CD4-positive, alpha-beta T cell (primary cell): ENCODE measurements around the gene MLLT10. TPM values are rescaled to one million over a fixed set of nuclear protein-coding genes. Genes with fewer than 3 reads are reported as not detected.

Source experiments
- ATAC-seq: fragments of 200-7000 bp; cut with Tn5 transposase; one replicate; pipeline ENCODE4 v1.10.0; 2022; ENCODE audit warnings: mild to moderate bottlenecking; ENCODE audit not compliant: poor library complexity
- CTCF ChIA-PET: fragments of 350-600 bp; sonication (Branson Sonifier 250); formaldehyde crosslinking; loops from one replicate; lab custom pipeline; 2021; ENCODE audit warnings: antibody characterized with exemption, inconsistent platforms; lab: Charles Lee
- POLR2A ChIA-PET: fragments of 350-600 bp; sonication (Branson Sonifier 250); formaldehyde crosslinking; loops from one replicate; lab custom pipeline; 2021; ENCODE audit warnings: antibody characterized with exemption, inconsistent platforms; lab: Charles Lee
- DNase-seq, 14 experiments: peaks; one replicate each; pipeline ENCODE4 v3.0.0-alpha.2; 2013 to 2020; ENCODE audit warnings: mixed read lengths in 2 of 14
- H3K27ac ChIP-seq, 2 donors: one replicate each; pipeline versions ENCODE4 v1.5.1 to v1.7.0; 2013; ENCODE audit warnings: low read length in 2 of 2, low read depth in 1 of 2, mild to moderate bottlenecking in 1 of 2
- H3K27me3 ChIP-seq, 2 experiments: 1 replicate in 1 of 2; 2 replicates in 1 of 2; pipeline versions ENCODE4 v1.6.1 to v1.7.0; 2013; ENCODE audit warnings: low read length in 2 of 2, control low read depth in 1 of 2, mild to moderate bottlenecking in 1 of 2, moderate library complexity in 1 of 2; ENCODE audit not compliant: insufficient read depth in 2 of 2, control insufficient read depth in 1 of 2
- H3K36me3 ChIP-seq: one replicate; pipeline ENCODE4 v1.6.1; 2013; ENCODE audit warnings: low read length, control low read depth; ENCODE audit not compliant: insufficient read depth
- H3K4me1 ChIP-seq: one replicate; pipeline ENCODE4 v1.6.1; 2013; ENCODE audit warnings: low read length, control low read depth; ENCODE audit not compliant: insufficient read depth
- H3K4me3 ChIP-seq: one replicate; pipeline ENCODE4 v1.5.1; 2013; ENCODE audit warnings: mild to moderate bottlenecking, low read length, moderate library complexity
- H3K9me3 ChIP-seq, 2 experiments: 1 replicate in 1 of 2; 2 replicates in 1 of 2; pipeline versions ENCODE4 v1.6.1 to v1.7.0; 2013; ENCODE audit warnings: low read length in 2 of 2, mild to moderate bottlenecking in 2 of 2, control low read depth in 1 of 2, moderate library complexity in 1 of 2; ENCODE audit not compliant: control insufficient read depth in 1 of 2, insufficient read depth in 1 of 2
- H3K27ac Mint-ChIP-seq: one replicate; pipeline ENCODE4 v1.8.0; 2020; ENCODE audit warnings: mixed read lengths
- H3K27me3 Mint-ChIP-seq: one replicate; pipeline ENCODE4 v1.8.0; 2021; ENCODE audit warnings: mixed read lengths
- H3K36me3 Mint-ChIP-seq: one replicate; pipeline ENCODE4 v1.8.0; 2021; ENCODE audit warnings: low read depth, mixed read lengths
- H3K4me1 Mint-ChIP-seq: one replicate; pipeline ENCODE4 v1.8.0; 2021; ENCODE audit warnings: low read depth, mixed read lengths
- H3K4me3 Mint-ChIP-seq: one replicate; pipeline ENCODE4 v1.8.0; 2020; ENCODE audit warnings: mild to moderate bottlenecking, mixed read lengths
- H3K9me3 Mint-ChIP-seq: one replicate; pipeline ENCODE4 v1.8.0; 2020; ENCODE audit warnings: mixed read lengths
- intact Hi-C, 2 experiments: fragments of 100-400 bp; cut with DNase I in 1 of 2; cut with micrococcal nuclease in 1 of 2; formaldehyde crosslinking; loops; one replicate each; pipeline versions ENCODE4 v1.15.1 to v1.9.0; 2023 to 2025; cut with DNase I, micrococcal nuclease
- total RNA-seq, 174 experiments: library from RNA in 2 of 174; stranded (reverse) in 2 of 174; gene quantifications; one replicate each; pipeline ENCODE4 v1.2.3 and lab custom pipeline; 2021 to 2026
- TF ChIP-seq, protein P1 (sequence below): fragments of 200-600 bp; IDR thresholded peaks from one replicate; pipeline ENCODE4 v1.8.0; 2022; ENCODE audit warnings: antibody characterized with exemption, mild to moderate bottlenecking

The MLLT10 gene
- total RNA-seq, 2 experiments from 2014 or later, result 46.0 to 64.1 TPM

DNA sequence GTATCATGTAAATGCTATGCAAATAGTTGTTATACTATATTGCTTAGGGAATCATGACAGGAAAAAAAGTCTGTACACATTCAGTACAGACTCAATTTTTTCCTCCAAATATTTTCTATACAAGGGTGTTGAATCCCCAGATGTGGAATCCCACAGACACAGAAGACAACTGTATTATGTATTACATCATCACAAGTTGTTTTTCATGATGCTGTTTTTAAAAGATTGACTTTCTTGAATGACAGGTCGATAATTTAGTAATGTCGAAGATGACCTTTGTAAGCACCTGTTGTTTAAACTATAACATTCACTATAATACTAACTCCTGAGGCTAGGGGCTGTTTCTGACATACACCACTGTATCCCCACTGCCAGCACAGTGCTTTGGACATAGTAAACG lies 143.5 kb downstream of the MLLT10 start:
- no peaks in the 10 kb centered on the region for H3K27me3 Mint-ChIP-seq
- ATAC-seq, result no peak
- CTCF ChIA-PET, result no interaction called here
- no peak overlapping the region for H3K4me3 ChIP-seq
- H3K36me3 Mint-ChIP-seq, result peaks cover 61% of the 10 kb centered on the region
- no peak overlapping the region for H3K27ac ChIP-seq
- no peaks in the 10 kb centered on the region for H3K27me3 ChIP-seq
- no peak overlapping the region for H3K4me3 Mint-ChIP-seq
- POLR2A ChIA-PET, result no interaction called here
- peaks cover 17% of the 10 kb centered on the region for H3K36me3 ChIP-seq
- intact Hi-C loops, result no loop called here
- TF ChIP-seq, protein P1, sequence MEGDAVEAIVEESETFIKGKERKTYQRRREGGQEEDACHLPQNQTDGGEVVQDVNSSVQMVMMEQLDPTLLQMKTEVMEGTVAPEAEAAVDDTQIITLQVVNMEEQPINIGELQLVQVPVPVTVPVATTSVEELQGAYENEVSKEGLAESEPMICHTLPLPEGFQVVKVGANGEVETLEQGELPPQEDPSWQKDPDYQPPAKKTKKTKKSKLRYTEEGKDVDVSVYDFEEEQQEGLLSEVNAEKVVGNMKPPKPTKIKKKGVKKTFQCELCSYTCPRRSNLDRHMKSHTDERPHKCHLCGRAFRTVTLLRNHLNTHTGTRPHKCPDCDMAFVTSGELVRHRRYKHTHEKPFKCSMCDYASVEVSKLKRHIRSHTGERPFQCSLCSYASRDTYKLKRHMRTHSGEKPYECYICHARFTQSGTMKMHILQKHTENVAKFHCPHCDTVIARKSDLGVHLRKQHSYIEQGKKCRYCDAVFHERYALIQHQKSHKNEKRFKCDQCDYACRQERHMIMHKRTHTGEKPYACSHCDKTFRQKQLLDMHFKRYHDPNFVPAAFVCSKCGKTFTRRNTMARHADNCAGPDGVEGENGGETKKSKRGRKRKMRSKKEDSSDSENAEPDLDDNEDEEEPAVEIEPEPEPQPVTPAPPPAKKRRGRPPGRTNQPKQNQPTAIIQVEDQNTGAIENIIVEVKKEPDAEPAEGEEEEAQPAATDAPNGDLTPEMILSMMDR, result no peak
- H3K4me1 ChIP-seq, result no peaks in the 10 kb centered on the region
- DNase-seq, result no peak
- H3K4me1 Mint-ChIP-seq, result peaks cover 35% of the 10 kb centered on the region
- no peak overlapping the region for H3K27ac Mint-ChIP-seq
- H3K9me3 ChIP-seq, result no peaks in the 10 kb centered on the region
- no peaks in the 10 kb centered on the region for H3K9me3 Mint-ChIP-seq

DNA sequence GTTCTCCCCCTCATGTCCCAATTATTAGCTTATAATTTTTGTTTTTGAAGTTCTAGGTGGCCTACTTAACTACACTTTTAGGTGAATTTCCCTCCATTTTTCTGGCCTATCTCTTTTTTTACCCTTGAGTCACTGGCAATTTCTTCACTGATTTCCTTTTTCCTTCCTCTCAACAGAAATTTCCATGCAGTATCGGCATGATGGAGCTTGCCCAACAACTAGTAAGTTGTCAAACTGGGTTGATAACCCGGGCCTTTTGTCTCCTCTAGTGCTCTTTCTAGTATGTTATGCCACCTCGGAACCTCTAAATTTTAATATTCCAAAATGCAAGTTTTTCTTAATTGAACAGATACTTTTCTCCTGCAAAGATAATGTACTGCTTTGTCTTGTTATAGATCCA lies 147.1 kb downstream of the MLLT10 start:
- peaks cover 17% of the 10 kb centered on the region for H3K36me3 ChIP-seq
- TF ChIP-seq, protein P1, result no peak
- H3K4me1 ChIP-seq, result no peaks in the 10 kb centered on the region
- Mint-ChIP-seq H3K4me3 (no peak overlapping the region), H3K27ac (no peak overlapping the region), H3K27me3 (no peaks in the 10 kb centered on the region), H3K4me1 (peaks cover 28% of the 10 kb centered on the region), H3K9me3 (no peaks in the 10 kb centered on the region), H3K36me3 (peaks cover 48% of the 10 kb centered on the region)
- H3K27ac ChIP-seq, result no peak overlapping the region
- H3K27me3 ChIP-seq, result no peaks in the 10 kb centered on the region
- H3K4me3 ChIP-seq, result no peak overlapping the region
- H3K9me3 ChIP-seq, result no peaks in the 10 kb centered on the region
- intact Hi-C loops, result no loop called here
- ChIA-PET CTCF (no interaction called here), POLR2A (no interaction called here)
- ATAC-seq (no peak), DNase-seq (no peak)

DNA sequence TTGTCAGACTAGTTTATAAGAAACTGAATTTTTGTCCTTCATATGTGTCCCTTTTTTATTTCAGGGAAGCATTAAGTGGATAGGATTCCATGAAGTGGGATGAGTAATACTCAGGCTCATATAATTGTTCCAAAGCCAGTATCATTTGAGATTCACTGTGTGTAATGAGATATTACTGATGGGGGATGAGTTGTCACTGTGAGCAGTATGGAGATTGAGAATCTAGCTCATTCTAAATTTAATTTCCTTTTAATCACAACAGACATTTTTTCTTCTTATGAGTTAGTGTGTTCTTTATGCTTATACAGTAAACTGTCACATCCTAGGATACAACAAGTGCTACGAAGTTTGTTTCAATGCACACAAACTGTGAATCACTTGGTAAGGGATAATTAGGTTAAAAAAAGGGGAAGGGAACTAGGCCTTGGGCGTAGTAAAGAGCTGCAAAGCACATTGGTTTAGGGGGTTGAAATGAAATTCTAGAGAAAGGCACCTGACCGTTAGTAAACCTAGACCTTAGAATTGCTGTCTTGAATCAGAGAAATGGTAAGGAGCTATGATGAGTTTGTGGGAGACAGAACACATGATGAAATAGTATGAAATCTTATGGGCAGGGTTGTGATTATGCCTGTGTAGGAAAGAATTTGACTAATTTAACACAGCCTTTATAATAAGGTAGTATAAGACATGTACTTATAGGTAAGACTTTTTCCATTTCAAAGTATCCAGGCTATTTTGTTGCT lies 153.4 kb downstream of the MLLT10 start:
- H3K9me3 Mint-ChIP-seq, result no peaks in the 10 kb centered on the region
- H3K27me3 Mint-ChIP-seq, result no peaks in the 10 kb centered on the region
- Histone ChIP-seq H3K27ac (no peak overlapping the region), H3K27me3 (no peaks in the 10 kb centered on the region), H3K4me3 (no peak overlapping the region), H3K36me3 (peaks cover 20% of the 10 kb centered on the region), H3K4me1 (no peaks in the 10 kb centered on the region), H3K9me3 (no peaks in the 10 kb centered on the region)
- H3K36me3 Mint-ChIP-seq, result peaks cover 62% of the 10 kb centered on the region
- H3K27ac Mint-ChIP-seq, result no peak overlapping the region
- H3K4me3 Mint-ChIP-seq, result no peak overlapping the region
- ChIA-PET CTCF (interaction anchor here (1.4 kb wide), 1 partner anchor 9 kb away, joined by 3 read pairs; no protein-coding TSS in a partner anchor), POLR2A (interaction anchor here (1.1 kb wide), 1 partner anchor 36 kb away, joined by 3 read pairs; no protein-coding TSS in a partner anchor)
- H3K4me1 Mint-ChIP-seq, result peaks cover 4% of the 10 kb centered on the region
- no peak for ATAC-seq
- TF ChIP-seq, protein P1, result no peak
- DNase-seq, result no peak
- intact Hi-C loops, result no loop called here
